HG03521 (cell line): Measurements from ENCODE around the gene ABI3BP.
A peak's percentile ranks its signal among the peaks of the same experiment; 100 is the strongest.

ENCODE experiments used
- ATAC-seq: cut with Tn5 transposase; IDR thresholded peaks from one replicate; pipeline ENCODE4 v1.9.1; 2021; ENCODE audit warnings: mild to moderate bottlenecking, moderate library complexity; ENCODE audit not compliant: unreplicated experiment

ABI3BP gene

GRCh38 chr3:100748967-100749366 lies 244.3 kb downstream of the ABI3BP start:
- ATAC-seq, result no peak

GRCh38 chr3:100748220-100748619 lies 245.0 kb downstream of the ABI3BP start:
- ATAC-seq, result no peak

DNA sequence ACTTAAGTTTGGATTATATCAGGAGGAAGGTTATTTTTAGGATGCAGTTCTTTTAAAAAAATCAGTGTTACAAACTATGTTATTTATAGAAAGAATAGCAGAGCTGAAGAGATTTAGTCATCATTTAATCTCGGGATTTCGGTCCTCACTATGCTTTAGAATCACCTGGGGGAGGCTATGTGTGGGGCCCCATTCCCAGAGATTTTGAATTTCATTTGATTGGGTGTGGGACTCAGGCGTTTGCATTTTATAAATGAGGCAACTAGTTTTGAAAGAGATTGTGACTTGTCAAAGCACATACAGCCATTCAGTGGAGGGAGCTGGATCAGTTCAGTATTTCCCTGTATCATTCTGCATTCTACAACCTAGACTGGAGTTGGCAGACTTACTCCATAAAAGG lies 247.1 kb downstream of the ABI3BP start:
- no peak for ATAC-seq

- no peak for ATAC-seq
Measured at GRCh38 chr3:100745617-100746016, 247.6 kb downstream of the ABI3BP start.

- no peak for ATAC-seq
Measured at GRCh38 chr3:100744671-100745070, 248.6 kb downstream of the ABI3BP start.

GRCh38 chr3:100743535-100743934 lies 249.7 kb downstream of the ABI3BP start:
- ATAC-seq, result no peak

- ATAC-seq, result no peak
Measured at GRCh38 chr3:100740207-100740606, 253.0 kb downstream of the ABI3BP start.

- ATAC-seq, result no peak
Measured at GRCh38 chr3:100737334-100737733, 255.9 kb downstream of the ABI3BP start.

DNA sequence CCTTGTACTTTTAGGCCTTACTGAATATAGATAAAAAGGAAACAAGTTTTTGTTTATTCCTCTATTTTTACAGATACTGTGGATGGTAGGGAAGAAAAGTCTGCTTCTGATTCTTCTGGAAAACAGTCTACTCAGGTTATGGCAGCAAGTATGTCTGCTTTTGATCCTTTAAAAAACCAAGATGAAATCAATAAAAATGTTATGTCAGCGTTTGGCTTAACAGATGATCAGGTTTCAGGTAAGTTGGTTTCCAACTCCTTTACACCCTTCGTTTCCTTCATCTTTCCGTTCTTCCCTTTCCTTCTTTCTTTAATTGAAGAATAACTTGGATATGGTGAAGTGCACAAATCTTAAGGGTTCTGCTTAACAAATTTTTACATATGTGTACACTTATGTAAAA lies 260.8 kb downstream of the ABI3BP start:
- no peak for ATAC-seq

- peak; percentile 89 for ATAC-seq
Measured at GRCh38 chr3:100730524-100730923, 262.7 kb downstream of the ABI3BP start.

DNA sequence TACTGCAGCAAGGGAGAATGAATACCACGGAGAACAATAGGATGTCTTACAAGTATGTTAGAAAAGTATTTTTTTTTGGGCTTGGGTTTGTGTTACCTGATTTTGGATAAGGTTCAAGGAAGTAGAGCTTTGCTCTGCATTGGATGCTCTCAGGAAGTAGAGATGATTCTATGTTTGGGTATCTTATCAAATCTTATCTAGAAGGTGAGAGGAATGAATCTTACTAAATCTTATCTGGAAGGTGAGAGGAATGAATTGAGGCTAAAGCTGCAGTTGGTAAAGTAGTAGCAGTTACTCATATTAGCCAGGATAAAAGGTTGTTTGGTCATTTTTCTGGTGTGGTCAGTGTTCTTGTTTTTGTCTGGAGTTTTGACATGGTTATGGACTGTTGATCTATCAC lies 266.5 kb downstream of the ABI3BP start:
- no peak for ATAC-seq

- ATAC-seq, result no peak
Measured at GRCh38 chr3:100725935-100726513, 267.2 kb downstream of the ABI3BP start.

DNA sequence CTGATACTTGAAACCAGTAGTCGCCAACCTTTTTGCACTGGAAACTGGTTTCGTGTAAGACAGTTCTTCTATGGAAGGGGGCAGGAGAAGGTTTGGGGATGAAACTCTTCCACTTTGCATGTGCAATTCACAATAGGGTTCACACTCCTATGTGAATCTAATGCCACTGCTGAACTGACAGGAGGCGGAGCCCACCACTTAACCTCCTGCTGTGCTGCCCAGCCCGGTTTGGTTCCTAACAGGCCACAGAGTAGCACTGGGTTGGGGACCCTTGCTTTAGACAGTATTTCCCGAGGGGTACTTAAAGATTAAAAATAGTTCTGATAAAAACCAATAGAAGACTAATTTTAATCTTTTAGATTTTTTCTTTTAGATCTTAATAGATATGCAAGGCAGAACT lies 272.8 kb downstream of the ABI3BP start:
- ATAC-seq, result no peak

DNA sequence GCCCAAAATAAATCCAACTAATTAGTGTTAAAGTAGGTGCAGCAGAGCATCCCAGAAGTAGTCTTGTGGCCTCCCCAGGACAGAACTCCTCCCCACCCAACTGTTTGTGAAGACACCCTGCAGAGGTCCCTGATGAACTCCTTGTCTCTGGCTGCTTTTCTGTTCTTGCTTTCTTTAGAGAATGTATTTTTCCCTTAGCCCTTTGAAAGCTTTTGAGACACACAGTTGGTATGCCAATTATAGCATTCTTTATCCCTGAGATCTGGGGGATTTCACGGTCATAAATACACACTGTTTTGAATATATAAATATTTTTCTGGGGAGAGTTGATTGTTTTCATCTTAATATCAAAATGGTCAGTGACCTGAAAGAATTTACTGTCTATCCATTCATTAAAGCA lies 274.1 kb downstream of the ABI3BP start:
- no peak for ATAC-seq

DNA sequence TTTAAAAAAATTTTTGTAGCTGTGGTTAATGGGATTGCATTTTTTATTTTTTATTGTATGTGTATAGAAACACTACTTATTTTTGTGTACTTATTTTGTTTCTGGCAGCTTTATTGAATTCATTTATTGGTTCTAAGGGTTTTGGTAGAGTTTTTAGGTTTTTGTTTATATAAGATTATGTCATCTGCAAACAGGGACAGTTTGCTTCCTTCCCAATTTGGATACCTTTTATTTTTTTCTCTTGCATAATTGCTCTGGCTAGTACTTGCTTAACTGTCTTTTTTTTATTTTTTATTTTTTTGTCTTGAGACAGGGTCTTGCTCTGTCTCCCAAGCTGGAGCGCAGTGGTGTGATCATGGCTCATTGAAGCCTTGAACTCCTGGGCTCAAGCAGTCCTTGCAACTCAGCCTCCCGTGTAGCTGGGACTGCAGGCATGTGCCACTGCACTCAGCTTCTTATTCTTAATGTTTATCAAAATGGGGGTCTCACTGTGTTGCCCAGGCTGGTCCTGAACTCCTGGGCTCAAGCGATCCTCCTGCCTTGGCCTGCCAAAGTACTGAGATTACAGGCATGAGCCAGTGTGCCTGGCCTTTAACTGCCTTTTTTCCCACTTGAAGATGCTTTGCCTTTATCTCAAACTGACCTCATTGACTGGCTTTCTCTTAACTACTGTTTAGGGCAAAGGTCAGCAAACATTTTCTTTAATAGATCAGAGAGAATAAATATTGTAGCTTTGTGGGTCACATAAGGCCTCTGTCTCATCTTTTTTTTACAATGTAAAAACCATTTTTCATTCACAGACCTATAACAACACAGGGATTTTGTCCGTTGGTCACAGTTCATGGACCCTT lies 275.4 kb downstream of the ABI3BP start:
- no peak for ATAC-seq

- ATAC-seq, result no peak
Measured at GRCh38 chr3:100717063-100717462, 276.2 kb downstream of the ABI3BP start.

DNA sequence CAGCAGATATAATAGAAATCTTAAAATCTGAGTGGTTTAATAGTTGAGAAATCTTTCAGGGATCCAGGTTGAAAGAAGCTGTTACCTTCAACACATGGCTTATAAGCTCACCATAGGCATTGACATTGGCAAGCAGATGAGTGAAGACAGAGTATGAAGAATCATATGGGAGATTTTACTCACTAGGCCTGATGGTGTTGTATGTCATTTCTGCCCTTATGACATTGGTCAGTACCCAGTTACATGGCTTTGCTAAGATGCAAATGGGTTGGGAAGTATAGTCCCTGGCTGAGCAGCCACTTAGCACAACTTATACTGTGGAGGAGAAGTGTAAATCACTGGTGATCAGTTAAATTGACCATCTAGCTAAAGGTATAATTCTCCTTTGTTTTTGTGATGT lies 278.0 kb downstream of the ABI3BP start:
- ATAC-seq, result no peak

DNA sequence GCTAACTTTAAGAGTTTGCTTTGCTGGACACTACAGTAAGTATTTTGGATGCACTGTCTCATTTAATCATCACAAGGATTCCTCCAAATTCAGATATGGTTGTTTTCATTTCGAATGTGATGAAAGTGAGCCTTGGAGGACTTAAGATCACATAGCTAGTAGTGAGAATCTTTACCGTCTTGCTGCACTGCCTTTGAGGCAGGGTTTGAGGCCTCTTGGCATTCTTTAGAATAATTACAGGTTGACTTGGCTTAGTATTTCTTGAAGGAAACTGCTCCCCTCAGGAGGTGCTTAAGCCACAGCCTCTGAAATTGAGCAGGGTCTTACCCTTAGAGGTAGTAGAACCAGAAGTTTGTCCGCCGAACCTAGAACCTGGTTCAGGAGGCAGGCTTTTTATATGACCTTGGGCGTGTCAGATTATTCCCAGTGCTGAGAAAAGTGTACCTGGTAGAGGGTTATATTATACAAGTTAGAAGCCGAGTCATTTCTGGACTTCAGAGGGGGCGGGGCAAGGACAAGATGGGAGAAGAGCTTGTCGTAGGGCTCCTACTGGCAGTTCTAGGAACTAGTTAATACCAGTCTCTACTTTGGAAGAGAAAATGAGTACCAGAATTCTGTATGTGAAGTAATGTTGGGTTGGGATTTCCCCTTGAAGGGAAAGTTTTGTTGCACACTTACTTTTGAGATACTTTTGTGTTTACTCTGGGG lies 282.8 kb downstream of the ABI3BP start:
- ATAC-seq, result peak; percentile 33

DNA sequence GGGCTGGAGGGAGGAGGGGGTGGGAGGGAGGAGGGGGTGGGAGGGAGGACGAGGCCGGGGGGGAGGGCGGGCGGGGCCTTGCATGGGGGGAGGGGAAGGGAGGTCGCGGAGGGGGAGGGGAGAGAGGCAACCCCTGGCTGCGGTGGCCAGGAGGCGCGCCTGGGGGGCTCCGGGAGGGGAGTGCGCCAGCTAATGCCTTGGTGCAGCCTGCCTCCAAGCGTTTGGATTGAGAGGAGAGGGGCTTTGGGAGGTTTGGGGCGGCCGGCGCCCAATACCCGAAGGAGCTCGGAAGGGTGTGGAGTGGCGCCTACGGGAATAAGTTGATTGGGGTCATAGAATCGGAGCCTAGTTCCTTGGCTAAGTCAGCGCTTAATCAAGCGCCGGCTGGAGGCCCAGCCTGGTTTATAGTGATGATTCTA lies 283.4 kb downstream of the ABI3BP start:
- no peak for ATAC-seq

GRCh38 chr3:100708989-100709841 lies 284.0 kb downstream of the ABI3BP start, which contains the start of gene TFG:
Gene TFG (plus strand): TSS chr3:100709494. CDS start chr3:100713686, 4,192 bp downstream.
- ATAC-seq, result peak; percentile 90

DNA sequence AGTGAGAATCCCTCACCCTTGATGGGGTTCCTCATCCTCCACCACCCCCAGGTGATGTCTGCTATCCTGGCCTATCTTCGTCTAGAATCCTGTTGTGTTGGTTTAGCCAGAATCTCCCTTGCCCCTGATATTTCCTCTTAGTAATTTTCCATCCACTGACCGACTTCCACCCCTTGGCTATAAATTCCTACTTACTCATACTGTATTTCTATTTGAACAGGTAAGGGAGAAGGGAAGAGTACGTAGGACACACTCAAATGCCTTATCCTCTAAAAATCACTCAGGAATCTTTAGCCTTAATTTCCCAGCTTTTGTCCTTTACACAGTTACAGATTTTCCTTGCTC lies 284.6 kb downstream of the ABI3BP start:
- no peak for ATAC-seq
